Fibroblast of upper back skin (primary cell): ENCODE results near the gene ZNF132.
A peak's percentile ranks its signal among the peaks of the same experiment; 100 is the strongest.
"Not testable (repeated sequence)": the region's sequence is repeated elsewhere in the genome, so short reads cannot be mapped to it uniquely, and the experiment has no call there.

Experiments
- DNase-seq: peaks from one replicate; pipeline ENCODE4 v3.0.0-alpha.2; 2013

Gene ZNF132

GRCh38 chr19:58406818-58407657 is 32.9 kb downstream of the ZNF132 start:
- no peak for DNase-seq

- not testable (repeated sequence) for DNase-seq
Observed at GRCh38 chr19:58403920-58404478, 36.0 kb downstream of the ZNF132 start.

- DNase-seq, result no peak
Observed at GRCh38 chr19:58401840-58402421, 38.0 kb downstream of the ZNF132 start.

GRCh38 chr19:58400916-58401839 is 38.8 kb downstream of the ZNF132 start:
- peak; percentile 99 for DNase-seq

- DNase-seq, result no peak
Observed at GRCh38 chr19:58400316-58400915, 39.5 kb downstream of the ZNF132 start.

- DNase-seq, result no peak
Observed at GRCh38 chr19:58399903-58400302, 40.0 kb downstream of the ZNF132 start.

GRCh38 chr19:58398545-58398944 is 41.4 kb downstream of the ZNF132 start:
- no peak for DNase-seq

- no peak for DNase-seq
Observed at GRCh38 chr19:58398087-58398486, 41.9 kb downstream of the ZNF132 start.

GRCh38 chr19:58397533-58398037 is 42.4 kb downstream of the ZNF132 start:
- DNase-seq, result no peak

GRCh38 chr19:58396691-58397532 is 43.0 kb downstream of the ZNF132 start:
- DNase-seq, result no peak

GRCh38 chr19:58395979-58396627 is 43.9 kb downstream of the ZNF132 start:
- DNase-seq, result no peak

- DNase-seq, result no peak
Observed at GRCh38 chr19:58395220-58395978, 44.6 kb downstream of the ZNF132 start, which contains the start of gene RNF225. TSS of gene RNF225 (plus strand) at chr19:58395656. CDS start at chr19:58396090, 434 bp downstream.

GRCh38 chr19:58394821-58395219 is 45.1 kb downstream of the ZNF132 start:
- DNase-seq, result no peak

- no peak for DNase-seq
Observed at GRCh38 chr19:58393725-58394033, 46.3 kb downstream of the ZNF132 start.

GRCh38 chr19:58392945-58393724 is 46.8 kb downstream of the ZNF132 start:
- DNase-seq, result no peak

- DNase-seq, result no peak
Observed at GRCh38 chr19:58388175-58388526, 51.8 kb downstream of the ZNF132 start.

- DNase-seq, result no peak
Observed at GRCh38 chr19:58387338-58388174, 52.4 kb downstream of the ZNF132 start.

- DNase-seq, result peak; percentile 99
Observed at GRCh38 chr19:58386576-58387337, 53.2 kb downstream of the ZNF132 start, which contains the start of gene RPS5. TSS of gene RPS5 (plus strand) at chr19:58387269. CDS start at chr19:58388138, 869 bp downstream.
